Neural cell (in vitro differentiated cells): Measurements from ENCODE around the gene MAN2C1. TPM values are rescaled to one million over a fixed set of nuclear protein-coding genes. Genes with fewer than 3 reads are reported as not detected.

Source experiments
- H2AFZ ChIP-seq: fragments of 200-600, 300-800 bp; sonication (generic), shearing (Covaris generic); 2 replicates; pipeline ENCODE4 v1.6.0; 2014; ENCODE audit warnings: low read depth, mild to moderate bottlenecking, antibody characterized with exemption, low read length, moderate library complexity
- H3F3A ChIP-seq: fragments of 200-600 bp; shearing (Covaris generic); 2 replicates; pipeline ENCODE4 v1.6.1; 2016; ENCODE audit warnings: mild to moderate bottlenecking, moderate library complexity, mixed read lengths, antibody characterized with exemption, low read length; ENCODE audit not compliant: insufficient read depth, poor library complexity, severe bottlenecking
- H3K27ac ChIP-seq: fragments of 200-600, 300-800 bp; sonication (generic), shearing (Covaris generic); 2 replicates; pipeline ENCODE4 v1.5.1; 2014; ENCODE audit warnings: mild to moderate bottlenecking, low read length, moderate library complexity
- H3K27me3 ChIP-seq: fragments of 300-800, 200-600 bp; sonication (generic), shearing (Covaris generic); 2 replicates; pipeline ENCODE4 v1.6.0; 2014; ENCODE audit warnings: mild to moderate bottlenecking, low read depth, low read length, moderate library complexity; ENCODE audit not compliant: insufficient read depth
- H3K36me3 ChIP-seq: fragments of 300-800, 200-600 bp; sonication (generic), shearing (Covaris generic); 2 replicates; pipeline ENCODE4 v1.5.1; 2014; ENCODE audit warnings: mild to moderate bottlenecking, antibody characterized with exemption, low read length, moderate library complexity; ENCODE audit not compliant: insufficient read depth
- H3K4me2 ChIP-seq: fragments of 300-800, 200-600 bp; sonication (generic), shearing (Covaris generic); 2 replicates; pipeline ENCODE4 v1.6.0; 2014; ENCODE audit warnings: mild to moderate bottlenecking, low read length
- H3K4me3 ChIP-seq: fragments of 300-800, 200-600 bp; sonication (generic), shearing (Covaris generic); 2 replicates; pipeline ENCODE4 v1.5.1; 2014; ENCODE audit warnings: mild to moderate bottlenecking, low read length, moderate library complexity
- H3K79me2 ChIP-seq: fragments of 200-600 bp; shearing (Covaris generic); replicated peaks from 2 replicates; pipeline ENCODE4 v1.6.0; 2014; ENCODE audit warnings: mild to moderate bottlenecking, low read length, moderate library complexity; ENCODE audit not compliant: insufficient read depth
- H3K9ac ChIP-seq: fragments of 300-800, 200-600 bp; sonication (generic), shearing (Covaris generic); 2 replicates; pipeline ENCODE4 v1.6.1; 2016; ENCODE audit warnings: mild to moderate bottlenecking, low read length, mixed read lengths
- H3K9me2 ChIP-seq: fragments of 200-600 bp; shearing (Covaris generic); 2 replicates; pipeline ENCODE4 v1.6.1; 2016; ENCODE audit warnings: mild to moderate bottlenecking, low read length, mixed read lengths; ENCODE audit not compliant: insufficient read depth
- H3K9me3 ChIP-seq: fragments of 200-600, 300-800 bp; sonication (generic), shearing (Covaris generic); 2 replicates; pipeline ENCODE4 v1.6.1; 2016; ENCODE audit warnings: mild to moderate bottlenecking, mixed run types, low read length, moderate library complexity, mixed read lengths
- H4K20me1 ChIP-seq: fragments of 200-600 bp; shearing (Covaris generic); 2 replicates; pipeline ENCODE4 v1.6.1; 2016; ENCODE audit warnings: mild to moderate bottlenecking, mixed run types; ENCODE audit not compliant: insufficient read depth
- EP300 ChIP-seq: fragments of 450-650 bp; conservative IDR thresholded peaks from 2 replicates; pipeline ENCODE4 v1.6.1; 2014; ENCODE audit warnings: antibody characterized with exemption, mild to moderate bottlenecking, moderate library complexity; ENCODE audit not compliant: poor library complexity, severe bottlenecking
- EZH2 ChIP-seq: fragments of 200-600, 300-800 bp; shearing (Covaris generic), sonication (generic); IDR thresholded peaks from 2 replicates; pipeline ENCODE4 v1.6.1; 2014; ENCODE audit warnings: antibody characterized with exemption, low read length, borderline replicate concordance, mild to moderate bottlenecking; ENCODE audit not compliant: insufficient read depth, poor library complexity, severe bottlenecking
- MXI1 ChIP-seq: fragments of 450-650 bp; conservative IDR thresholded peaks from 2 replicates; pipeline ENCODE4 v1.6.1; 2014; ENCODE audit warnings: antibody characterized with exemption, mild to moderate bottlenecking; ENCODE audit not compliant: poor library complexity, severe bottlenecking
- POLR2AphosphoS5 ChIP-seq: IDR thresholded peaks from 2 replicates; pipeline ENCODE4 v1.6.1; 2012
- RAD21 ChIP-seq: fragments of 450-650 bp; conservative IDR thresholded peaks from 2 replicates; pipeline ENCODE4 v1.6.1; 2014; ENCODE audit warnings: antibody characterized with exemption, mild to moderate bottlenecking, moderate library complexity
- REST ChIP-seq: IDR thresholded peaks from 2 replicates; pipeline ENCODE4 v1.6.1; 2012; ENCODE audit warnings: borderline replicate concordance
- SMC3 ChIP-seq: fragments of 450-650 bp; conservative IDR thresholded peaks from 2 replicates; pipeline ENCODE4 v1.6.1; 2014; ENCODE audit warnings: antibody characterized with exemption, mild to moderate bottlenecking, moderate library complexity; ENCODE audit not compliant: poor library complexity
- TAF1 ChIP-seq: IDR thresholded peaks from 2 replicates; pipeline ENCODE4 v1.6.1; 2012; ENCODE audit warnings: low read depth
- polyA plus RNA-seq: library from polyadenylated mRNA; depleted of rRNA; stranded (reverse); fragments of >200 nt; gene quantifications from 2 replicates; pipeline ENCODE4 v1.2.3, GENCODE V29; 2014
- TF ChIP-seq, protein P1 (sequence below): fragments of 450-650 bp; IDR thresholded peaks from 2 replicates; pipeline ENCODE4 v1.5.1; 2014; ENCODE audit warnings: antibody characterized with exemption, mild to moderate bottlenecking, moderate library complexity; ENCODE audit not compliant: poor library complexity, severe bottlenecking

The MAN2C1 gene
- polyA plus RNA-seq, 1 donor from 2014 or later = 261 TPM

GRCh38 chr15:75309711-75310110 is 58.7 kb downstream of the MAN2C1 start:
- no peak overlapping the region for H3K4me2 ChIP-seq
- H3K27ac ChIP-seq = no peak overlapping the region
- H3K9me3 ChIP-seq = no peaks in the 10 kb centered on the region
- H4K20me1 ChIP-seq = no peaks in the 10 kb centered on the region
- H3K9me2 ChIP-seq = no peaks in the 10 kb centered on the region
- no peak overlapping the region for H3K9ac ChIP-seq
- no peaks in the 10 kb centered on the region for H3K36me3 ChIP-seq
- TF ChIP-seq EZH2 = no peak
- no peak for TF ChIP-seq EP300
- no peak for TF ChIP-seq MXI1
- TF ChIP-seq POLR2AphosphoS5 = no peak
- TF ChIP-seq, protein P1, sequence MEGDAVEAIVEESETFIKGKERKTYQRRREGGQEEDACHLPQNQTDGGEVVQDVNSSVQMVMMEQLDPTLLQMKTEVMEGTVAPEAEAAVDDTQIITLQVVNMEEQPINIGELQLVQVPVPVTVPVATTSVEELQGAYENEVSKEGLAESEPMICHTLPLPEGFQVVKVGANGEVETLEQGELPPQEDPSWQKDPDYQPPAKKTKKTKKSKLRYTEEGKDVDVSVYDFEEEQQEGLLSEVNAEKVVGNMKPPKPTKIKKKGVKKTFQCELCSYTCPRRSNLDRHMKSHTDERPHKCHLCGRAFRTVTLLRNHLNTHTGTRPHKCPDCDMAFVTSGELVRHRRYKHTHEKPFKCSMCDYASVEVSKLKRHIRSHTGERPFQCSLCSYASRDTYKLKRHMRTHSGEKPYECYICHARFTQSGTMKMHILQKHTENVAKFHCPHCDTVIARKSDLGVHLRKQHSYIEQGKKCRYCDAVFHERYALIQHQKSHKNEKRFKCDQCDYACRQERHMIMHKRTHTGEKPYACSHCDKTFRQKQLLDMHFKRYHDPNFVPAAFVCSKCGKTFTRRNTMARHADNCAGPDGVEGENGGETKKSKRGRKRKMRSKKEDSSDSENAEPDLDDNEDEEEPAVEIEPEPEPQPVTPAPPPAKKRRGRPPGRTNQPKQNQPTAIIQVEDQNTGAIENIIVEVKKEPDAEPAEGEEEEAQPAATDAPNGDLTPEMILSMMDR = no peak
- no peak for TF ChIP-seq REST
- TF ChIP-seq TAF1 = no peak
- H3K27me3 ChIP-seq = peaks cover 3% of the 10 kb centered on the region
- no peaks in the 10 kb centered on the region for H3K79me2 ChIP-seq
- no peak overlapping the region for H3K4me3 ChIP-seq
- H2AFZ ChIP-seq = no peak overlapping the region
- no peaks in the 10 kb centered on the region for H3F3A ChIP-seq

- Histone ChIP-seq H3K36me3 (no peaks in the 10 kb centered on the region), H3K27ac (no peak overlapping the region), H3K9me2 (no peaks in the 10 kb centered on the region), H3K4me2 (no peak overlapping the region), H4K20me1 (no peaks in the 10 kb centered on the region), H3K27me3 (peaks cover 3% of the 10 kb centered on the region), H3F3A (no peaks in the 10 kb centered on the region), H3K9me3 (no peaks in the 10 kb centered on the region), H3K4me3 (no peak overlapping the region), H3K79me2 (no peaks in the 10 kb centered on the region), H3K9ac (no peak overlapping the region), H2AFZ (no peak overlapping the region)
- TF ChIP-seq, protein P1 = peak; percentile 47
- no peak for TF ChIP-seq MXI1
- TF ChIP-seq RAD21 = peak; percentile 48
- no peak for TF ChIP-seq TAF1
- TF ChIP-seq EP300 = no peak
- peak; percentile 53 for TF ChIP-seq SMC3
Observed at GRCh38 chr15:75307778-75308390, 60.5 kb downstream of the MAN2C1 start.
